CD4-positive, alpha-beta T cell treated with Interleukin-17A for 1 hour (primary cell): ENCODE measurements around the gene LIMS3.
"Not testable (repeated sequence)": the region's sequence is repeated elsewhere in the genome, so short reads cannot be mapped to it uniquely, and the experiment has no call there.

Source experiments
- DNase-seq: peaks from one replicate; pipeline ENCODE4 v3.0.0-alpha.2; 2020

Gene LIMS3

GRCh38 chr2:109927803-109928202 is 29.3 kb downstream of the LIMS3 start:
- not testable (repeated sequence) for DNase-seq

- not testable (repeated sequence) for DNase-seq
These were observed 30.7 kb downstream of the LIMS3 start for GRCh38 chr2:109929222-109929621.

- DNase-seq: not testable (repeated sequence)
These were observed 38.0 kb downstream of the LIMS3 start for GRCh38 chr2:109936534-109936933.

GRCh38 chr2:109945362-109945761 is 46.9 kb downstream of the LIMS3 start:
- DNase-seq: not testable (repeated sequence)

- DNase-seq: not testable (repeated sequence)
These were observed 48.9 kb downstream of the LIMS3 start for GRCh38 chr2:109947262-109947958.

- DNase-seq: not testable (repeated sequence)
These were observed 49.6 kb downstream of the LIMS3 start for GRCh38 chr2:109947959-109948520.

- not testable (repeated sequence) for DNase-seq
These were observed 51.8 kb downstream of the LIMS3 start for GRCh38 chr2:109950146-109950843.

GRCh38 chr2:109963942-109964341 is 65.5 kb downstream of the LIMS3 start:
- DNase-seq: not testable (repeated sequence)

GRCh38 chr2:109965482-109965881 is 67.0 kb downstream of the LIMS3 start:
- not testable (repeated sequence) for DNase-seq

GRCh38 chr2:109966107-109966736 is 67.7 kb downstream of the LIMS3 start:
- DNase-seq: not testable (repeated sequence)

GRCh38 chr2:109966858-109967257 is 68.4 kb downstream of the LIMS3 start:
- DNase-seq: not testable (repeated sequence)

GRCh38 chr2:109969864-109970263 is 71.4 kb downstream of the LIMS3 start:
- not testable (repeated sequence) for DNase-seq

GRCh38 chr2:109971710-109972109 is 73.2 kb downstream of the LIMS3 start:
- not testable (repeated sequence) for DNase-seq
